ENCODE measurements around the gene S100A7.

S100A7 gene

GRCh38 chr1:153488731-153489130, 28.3 kb upstream of the S100A7 start:
- no peak overlapping the region for H3K27ac ChIP-seq (ENCODE audit: poor library complexity, severe bottlenecking)
- no peaks in the 10 kb centered on the region for H3K36me3 ChIP-seq (ENCODE audit: low read depth)
- H3K27me3 ChIP-seq (ENCODE audit: insufficient read depth, poor library complexity, severe bottlenecking): no peaks in the 10 kb centered on the region
- H3K9me3 ChIP-seq (ENCODE audit: severe bottlenecking): no peaks in the 10 kb centered on the region
- no peak for TF ChIP-seq CTCF (IDR thresholded peaks at IDR 0.05; ENCODE audit: poor library complexity, severe bottlenecking)
- DNase-seq (ENCODE audit: low spot score) (no peak), ATAC-seq (ENCODE audit: low read depth) (no peak)
- H3K4me3 ChIP-seq (ENCODE audit: severe bottlenecking): no peak overlapping the region
- H3K4me1 ChIP-seq (ENCODE audit: insufficient read depth, poor library complexity, severe bottlenecking): peaks cover 25% of the 10 kb centered on the region

DNA sequence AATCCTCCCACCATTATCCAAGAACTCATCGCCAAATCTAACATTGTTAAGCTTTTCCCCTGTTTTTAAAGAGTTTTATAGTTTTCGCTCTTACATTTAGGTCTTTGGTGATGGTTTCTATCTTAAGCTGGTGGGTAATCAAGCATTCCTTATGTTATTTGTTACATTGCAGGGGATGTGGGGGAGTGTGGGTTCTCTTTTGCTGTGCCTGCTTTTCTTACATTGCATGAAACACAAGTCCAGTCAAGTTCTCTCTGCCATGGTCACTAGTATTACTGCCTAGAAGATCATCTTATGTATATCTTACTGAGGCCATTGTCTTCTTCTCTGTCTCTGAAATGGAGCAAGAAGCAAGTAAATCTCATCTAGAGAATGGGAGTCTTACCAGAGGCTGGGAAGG, 27.3 kb upstream of the S100A7 start:
- no peak for ATAC-seq (ENCODE audit: low read depth)
- H3K27ac ChIP-seq (ENCODE audit: poor library complexity, severe bottlenecking): no peak overlapping the region
- H3K9me3 ChIP-seq (ENCODE audit: severe bottlenecking): no peaks in the 10 kb centered on the region
- H3K36me3 ChIP-seq (ENCODE audit: low read depth): no peaks in the 10 kb centered on the region
- no peak overlapping the region for H3K4me3 ChIP-seq (ENCODE audit: severe bottlenecking)
- DNase-seq (ENCODE audit: low spot score): no peak
- H3K4me1 ChIP-seq (ENCODE audit: insufficient read depth, poor library complexity, severe bottlenecking): peaks cover 17% of the 10 kb centered on the region
- TF ChIP-seq CTCF (IDR thresholded peaks at IDR 0.05; ENCODE audit: poor library complexity, severe bottlenecking): no peak
- no peaks in the 10 kb centered on the region for H3K27me3 ChIP-seq (ENCODE audit: insufficient read depth, poor library complexity, severe bottlenecking)

- Histone ChIP-seq H3K9me3 (ENCODE audit: severe bottlenecking) (no peaks in the 10 kb centered on the region), H3K4me3 (ENCODE audit: severe bottlenecking) (no peak overlapping the region), H3K27ac (ENCODE audit: poor library complexity, severe bottlenecking) (no peak overlapping the region), H3K36me3 (ENCODE audit: low read depth) (no peaks in the 10 kb centered on the region), H3K27me3 (ENCODE audit: insufficient read depth, poor library complexity, severe bottlenecking) (no peaks in the 10 kb centered on the region), H3K4me1 (ENCODE audit: insufficient read depth, poor library complexity, severe bottlenecking) (peaks cover 7% of the 10 kb centered on the region)
- TF ChIP-seq CTCF (IDR thresholded peaks at IDR 0.05; ENCODE audit: poor library complexity, severe bottlenecking): no peak
- DNase-seq (ENCODE audit: low spot score): no peak
- ATAC-seq (ENCODE audit: low read depth): no peak
Measured at GRCh38 chr1:153485863-153486262, 25.4 kb upstream of the S100A7 start.

DNA sequence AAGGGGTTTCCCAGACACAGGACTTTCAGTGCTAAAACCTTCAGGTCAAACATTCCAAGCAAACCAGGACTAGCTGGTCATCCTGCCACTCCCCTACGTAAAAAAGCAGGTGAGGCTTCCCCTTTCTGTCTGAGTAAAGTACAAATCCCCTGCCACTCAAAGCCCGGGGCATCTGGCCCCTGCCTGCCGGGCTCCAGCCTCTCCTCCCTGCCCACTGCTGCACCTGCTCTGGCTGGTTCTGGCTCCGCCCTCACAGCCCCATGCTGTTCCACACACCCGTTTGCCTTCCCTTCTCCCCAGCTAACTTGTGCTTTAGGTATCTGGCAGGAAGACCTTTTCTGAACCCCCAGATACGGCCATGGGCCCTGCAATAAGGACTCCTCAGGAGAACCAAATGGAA, 23.3 kb upstream of the S100A7 start:
- no peaks in the 10 kb centered on the region for H3K36me3 ChIP-seq (ENCODE audit: low read depth)
- no peak overlapping the region for H3K4me3 ChIP-seq (ENCODE audit: severe bottlenecking)
- no peaks in the 10 kb centered on the region for H3K4me1 ChIP-seq (ENCODE audit: insufficient read depth, poor library complexity, severe bottlenecking)
- H3K9me3 ChIP-seq (ENCODE audit: severe bottlenecking): no peaks in the 10 kb centered on the region
- no peak overlapping the region for H3K27ac ChIP-seq (ENCODE audit: poor library complexity, severe bottlenecking)
- DNase-seq (ENCODE audit: low spot score) (no peak), ATAC-seq (ENCODE audit: low read depth) (peak; percentile 67)
- no peaks in the 10 kb centered on the region for H3K27me3 ChIP-seq (ENCODE audit: insufficient read depth, poor library complexity, severe bottlenecking)
- TF ChIP-seq CTCF (IDR thresholded peaks at IDR 0.05; ENCODE audit: poor library complexity, severe bottlenecking): no peak

GRCh38 chr1:153481124-153481523, 20.7 kb upstream of the S100A7 start:
- Histone ChIP-seq H3K27ac (ENCODE audit: poor library complexity, severe bottlenecking) (no peak overlapping the region), H3K4me1 (ENCODE audit: insufficient read depth, poor library complexity, severe bottlenecking) (no peaks in the 10 kb centered on the region), H3K36me3 (ENCODE audit: low read depth) (no peaks in the 10 kb centered on the region), H3K27me3 (ENCODE audit: insufficient read depth, poor library complexity, severe bottlenecking) (no peaks in the 10 kb centered on the region), H3K4me3 (ENCODE audit: severe bottlenecking) (no peak overlapping the region), H3K9me3 (ENCODE audit: severe bottlenecking) (no peaks in the 10 kb centered on the region)
- ATAC-seq (ENCODE audit: low read depth): no peak
- no peak for TF ChIP-seq CTCF (IDR thresholded peaks at IDR 0.05; ENCODE audit: poor library complexity, severe bottlenecking)
- no peak for DNase-seq (ENCODE audit: low spot score)

Measured in RWPE2 (cell line).